ENCODE data around the gene CACNA2D3. TPM values are rescaled to one million over a fixed set of nuclear protein-coding genes. Genes with fewer than 3 reads are reported as not detected.

The CACNA2D3 gene
- total RNA-seq, 1 experiment from 2014 or later = not detected

GRCh38 chr3:54845551-54845950, 723.2 kb downstream of the CACNA2D3 start:
- no peaks in the 10 kb centered on the region for H3K36me3 ChIP-seq (ENCODE audit: control insufficient read depth, insufficient read depth, low read length)
- POLR2A ChIA-PET = no interaction called here
- H3K27me3 Mint-ChIP-seq (ENCODE audit: insufficient read depth, unreplicated experiment) = peaks cover 7% of the 10 kb centered on the region
- no peak for DNase-seq
- H3K9me3 Mint-ChIP-seq (ENCODE audit: unreplicated experiment) = no peaks in the 10 kb centered on the region
- no peak for TF ChIP-seq CTCF (IDR thresholded peaks at IDR 0.05; ENCODE audit: insufficient read depth in 1 of 2, low read depth in 1 of 2, low read length in 1 of 2, severe bottlenecking in 1 of 2, unreplicated experiment in 1 of 2)
- no peaks in the 10 kb centered on the region for H3K4me1 ChIP-seq
- no peak overlapping the region for H3K4me3 Mint-ChIP-seq (ENCODE audit: unreplicated experiment)
- intact Hi-C loops (cut with micrococcal nuclease; ENCODE audit: unreplicated experiment) = no loop called here
- no peak overlapping the region for H3K27ac Mint-ChIP-seq (ENCODE audit: unreplicated experiment)
- H3K27me3 ChIP-seq (replicated peaks; ENCODE audit: control insufficient read depth, insufficient read depth, low read length) = no peaks in the 10 kb centered on the region
- H3K36me3 Mint-ChIP-seq (ENCODE audit: insufficient read depth, unreplicated experiment) = no peaks in the 10 kb centered on the region
- CTCF ChIA-PET = no interaction called here
- H3K4me1 Mint-ChIP-seq (ENCODE audit: low read depth, unreplicated experiment) = no peaks in the 10 kb centered on the region
- no peaks in the 10 kb centered on the region for H3K9me3 ChIP-seq
- H3K4me3 ChIP-seq (ENCODE audit: low read depth, low read length) = no peak overlapping the region
- BruUV-seq (replicated peaks) = no TSS peak

GRCh38 chr3:54846119-54846518, 723.8 kb downstream of the CACNA2D3 start:
- CTCF ChIA-PET = no interaction called here
- intact Hi-C loops (cut with micrococcal nuclease; ENCODE audit: unreplicated experiment) = no loop called here

GRCh38 chr3:54847361-54847760, 725.0 kb downstream of the CACNA2D3 start:
- intact Hi-C loops (cut with micrococcal nuclease; ENCODE audit: unreplicated experiment) = no loop called here
- Histone ChIP-seq H3K36me3 (ENCODE audit: control insufficient read depth, insufficient read depth, low read length) (no peaks in the 10 kb centered on the region), H3K4me3 (ENCODE audit: low read depth, low read length) (no peak overlapping the region), H3K9me3 (no peaks in the 10 kb centered on the region), H3K27me3 (replicated peaks; ENCODE audit: control insufficient read depth, insufficient read depth, low read length) (no peaks in the 10 kb centered on the region), H3K4me1 (no peaks in the 10 kb centered on the region)
- CTCF ChIA-PET = no interaction called here
- H3K4me1 Mint-ChIP-seq (ENCODE audit: low read depth, unreplicated experiment) = no peaks in the 10 kb centered on the region
- DNase-seq = no peak
- H3K27ac Mint-ChIP-seq (ENCODE audit: unreplicated experiment) = no peak overlapping the region
- H3K9me3 Mint-ChIP-seq (ENCODE audit: unreplicated experiment) = no peaks in the 10 kb centered on the region
- no peaks in the 10 kb centered on the region for H3K36me3 Mint-ChIP-seq (ENCODE audit: insufficient read depth, unreplicated experiment)
- TF ChIP-seq CTCF (IDR thresholded peaks at IDR 0.05; ENCODE audit: insufficient read depth in 1 of 2, low read depth in 1 of 2, low read length in 1 of 2, severe bottlenecking in 1 of 2, unreplicated experiment in 1 of 2) = no peak
- H3K4me3 Mint-ChIP-seq (ENCODE audit: unreplicated experiment) = no peak overlapping the region
- H3K27me3 Mint-ChIP-seq (ENCODE audit: insufficient read depth, unreplicated experiment) = peaks cover 12% of the 10 kb centered on the region
- POLR2A ChIA-PET = no interaction called here
- BruUV-seq (replicated peaks) = no TSS peak

More at GRCh38 chr3:54846119-54846518, 723.8 kb downstream of the CACNA2D3 start:
- no peaks in the 10 kb centered on the region for H3K4me1 Mint-ChIP-seq (ENCODE audit: low read depth, unreplicated experiment)
- no peak for DNase-seq
- no peak overlapping the region for H3K4me3 Mint-ChIP-seq (ENCODE audit: unreplicated experiment)
- H3K36me3 Mint-ChIP-seq (ENCODE audit: insufficient read depth, unreplicated experiment) = no peaks in the 10 kb centered on the region
- H3K4me1 ChIP-seq = no peaks in the 10 kb centered on the region
- no TSS peak for BruUV-seq (replicated peaks)
- no peaks in the 10 kb centered on the region for H3K9me3 ChIP-seq
- H3K36me3 ChIP-seq (ENCODE audit: control insufficient read depth, insufficient read depth, low read length) = no peaks in the 10 kb centered on the region
- no peak overlapping the region for H3K4me3 ChIP-seq (ENCODE audit: low read depth, low read length)
- POLR2A ChIA-PET = no interaction called here
- no peaks in the 10 kb centered on the region for H3K9me3 Mint-ChIP-seq (ENCODE audit: unreplicated experiment)
- no peaks in the 10 kb centered on the region for H3K27me3 ChIP-seq (replicated peaks; ENCODE audit: control insufficient read depth, insufficient read depth, low read length)
- TF ChIP-seq CTCF (IDR thresholded peaks at IDR 0.05; ENCODE audit: insufficient read depth in 1 of 2, low read depth in 1 of 2, low read length in 1 of 2, severe bottlenecking in 1 of 2, unreplicated experiment in 1 of 2) = no peak
- H3K27ac Mint-ChIP-seq (ENCODE audit: unreplicated experiment) = no peak overlapping the region
- peaks cover 12% of the 10 kb centered on the region for H3K27me3 Mint-ChIP-seq (ENCODE audit: insufficient read depth, unreplicated experiment)

All from Caco-2 (cell line).